Astrocyte (in vitro differentiated cells and primary cell): ENCODE measurements around the gene ULK1.

Source experiments
- EZH2 ChIP-seq: IDR thresholded peaks from 2 replicates; pipeline ENCODE4 v1.6.1; 2012; ENCODE audit warnings: mild to moderate bottlenecking, low read length, inconsistent platforms; ENCODE audit not compliant: insufficient read depth
- TF ChIP-seq, protein P1 (sequence below): IDR thresholded peaks from 2 replicates; pipeline ENCODE4 v1.5.1; 2011; ENCODE audit warnings: low read depth, mild to moderate bottlenecking, inconsistent platforms, low read length, moderate library complexity; ENCODE audit not compliant: insufficient read depth

- TF ChIP-seq, protein P1, sequence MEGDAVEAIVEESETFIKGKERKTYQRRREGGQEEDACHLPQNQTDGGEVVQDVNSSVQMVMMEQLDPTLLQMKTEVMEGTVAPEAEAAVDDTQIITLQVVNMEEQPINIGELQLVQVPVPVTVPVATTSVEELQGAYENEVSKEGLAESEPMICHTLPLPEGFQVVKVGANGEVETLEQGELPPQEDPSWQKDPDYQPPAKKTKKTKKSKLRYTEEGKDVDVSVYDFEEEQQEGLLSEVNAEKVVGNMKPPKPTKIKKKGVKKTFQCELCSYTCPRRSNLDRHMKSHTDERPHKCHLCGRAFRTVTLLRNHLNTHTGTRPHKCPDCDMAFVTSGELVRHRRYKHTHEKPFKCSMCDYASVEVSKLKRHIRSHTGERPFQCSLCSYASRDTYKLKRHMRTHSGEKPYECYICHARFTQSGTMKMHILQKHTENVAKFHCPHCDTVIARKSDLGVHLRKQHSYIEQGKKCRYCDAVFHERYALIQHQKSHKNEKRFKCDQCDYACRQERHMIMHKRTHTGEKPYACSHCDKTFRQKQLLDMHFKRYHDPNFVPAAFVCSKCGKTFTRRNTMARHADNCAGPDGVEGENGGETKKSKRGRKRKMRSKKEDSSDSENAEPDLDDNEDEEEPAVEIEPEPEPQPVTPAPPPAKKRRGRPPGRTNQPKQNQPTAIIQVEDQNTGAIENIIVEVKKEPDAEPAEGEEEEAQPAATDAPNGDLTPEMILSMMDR = no peak
- TF ChIP-seq EZH2 = no peak
Observed at GRCh38 chr12:131912518-131913274, 18.3 kb downstream of the ULK1 start.
